HG03064 (cell line): ENCODE results near the gene POU3F1.

ENCODE experiments used
- ATAC-seq: cut with Tn5 transposase; IDR thresholded peaks from one replicate; pipeline ENCODE4 v1.9.1; 2021; ENCODE audit warnings: low read depth; ENCODE audit not compliant: unreplicated experiment

POU3F1 gene

GRCh38 chr1:38029081-38029681 lies 17.4 kb downstream of the POU3F1 start:
- no peak for ATAC-seq

- ATAC-seq, result no peak
Observed at GRCh38 chr1:38028671-38029070, 17.9 kb downstream of the POU3F1 start.

- ATAC-seq, result peak; percentile 60
Observed at GRCh38 chr1:38028105-38028591, 18.4 kb downstream of the POU3F1 start.

- ATAC-seq, result no peak
Observed at GRCh38 chr1:38027201-38028104, 19.1 kb downstream of the POU3F1 start.

GRCh38 chr1:38026592-38027200 lies 19.9 kb downstream of the POU3F1 start:
- ATAC-seq, result no peak

- ATAC-seq, result no peak
Observed at GRCh38 chr1:38025664-38026063, 20.9 kb downstream of the POU3F1 start.

- no peak for ATAC-seq
Observed at GRCh38 chr1:38025233-38025632, 21.4 kb downstream of the POU3F1 start.

GRCh38 chr1:38022810-38023209 lies 23.8 kb downstream of the POU3F1 start:
- no peak for ATAC-seq

- ATAC-seq, result no peak
Observed at GRCh38 chr1:38021969-38022368, 24.6 kb downstream of the POU3F1 start.

- no peak for ATAC-seq
Observed at GRCh38 chr1:38020396-38020795, 26.2 kb downstream of the POU3F1 start.

- ATAC-seq, result no peak
Observed at GRCh38 chr1:38018864-38019343, 27.7 kb downstream of the POU3F1 start.

GRCh38 chr1:38015978-38016725 lies 30.4 kb downstream of the POU3F1 start:
- no peak for ATAC-seq

GRCh38 chr1:38014724-38015424 lies 31.7 kb downstream of the POU3F1 start:
- no peak for ATAC-seq

GRCh38 chr1:38014171-38014570 lies 32.4 kb downstream of the POU3F1 start:
- no peak for ATAC-seq

- no peak for ATAC-seq
Observed at GRCh38 chr1:38013227-38013622, 33.4 kb downstream of the POU3F1 start.

- peak; percentile 92 for ATAC-seq
Observed at GRCh38 chr1:38012363-38013226, 34.0 kb downstream of the POU3F1 start, which contains the start of gene UTP11. TSS of gene UTP11 (plus strand) at chr1:38012734. CDS start at chr1:38012803, 69 bp downstream.

GRCh38 chr1:38009841-38010180 lies 36.8 kb downstream of the POU3F1 start:
- no peak for ATAC-seq

GRCh38 chr1:38009088-38009840 lies 37.3 kb downstream of the POU3F1 start:
- no peak for ATAC-seq
